ENCODE measurements around the gene RAP1GAP2.

RAP1GAP2 gene

GRCh38 chr17:2943981-2944380 lies 147.7 kb downstream of the RAP1GAP2 start:
- ChIA-PET CTCF (interaction anchor here (0.7 to 1.3 kb wide), 3 partner anchors 13 to 71 kb away, joined by 3 to 9 read pairs (median 4); no protein-coding TSS in a partner anchor), POLR2A (interaction anchor here (0.7 kb wide), 1 partner anchor 1257 kb away, joined by 7 read pairs; no protein-coding TSS in a partner anchor)
- Histone ChIP-seq H3K4me1 (ENCODE audit: control insufficient read depth, insufficient read depth, low read length) (no peaks in the 10 kb centered on the region), H3K4me3 (ENCODE audit: low read depth, low read length) (no peak overlapping the region), H3K9me3 (ENCODE audit: control insufficient read depth, insufficient read depth, low read depth, low read length) (no peaks in the 10 kb centered on the region), H3K27ac (ENCODE audit: extremely low read depth, low read depth, low read length) (no peak overlapping the region), H3K36me3 (ENCODE audit: control insufficient read depth in 2 of 2, insufficient read depth in 1 of 2, low read length in 2 of 2) (no peaks in the 10 kb centered on the region)
- no peak for TF ChIP-seq ZNF18 (tag by site-specific recombination; IDR thresholded peaks at IDR 0.05)

- no peaks in the 10 kb centered on the region for H3K9me3 ChIP-seq (ENCODE audit: control insufficient read depth, insufficient read depth, low read depth, low read length)
- TF ChIP-seq ZNF26 (tag by site-specific recombination; IDR thresholded peaks at IDR 0.05) (no peak), ZNF768 (tag by site-specific recombination; IDR thresholded peaks at IDR 0.05) (no peak), ZNF639 (tag by site-specific recombination; IDR thresholded peaks at IDR 0.05) (no peak), ZNF596 (tag by site-specific recombination; IDR thresholded peaks at IDR 0.05) (no peak), ZNF121 (tag by site-specific recombination; IDR thresholded peaks at IDR 0.05) (no peak), ZNF423 (tag by site-specific recombination; IDR thresholded peaks at IDR 0.05) (no peak), SP7 (tag by site-specific recombination; IDR thresholded peaks at IDR 0.05) (no peak), YY1 (tag by site-specific recombination; IDR thresholded peaks at IDR 0.05) (no peak), ZNF560 (tag by site-specific recombination; IDR thresholded peaks at IDR 0.05; ENCODE audit: borderline replicate concordance) (no peak), ZNF514 (tag by site-specific recombination; IDR thresholded peaks at IDR 0.05) (no peak), ZNF16 (tag by site-specific recombination; IDR thresholded peaks at IDR 0.05; ENCODE audit: low read depth) (no peak), GFI1B (tag by site-specific recombination; IDR thresholded peaks at IDR 0.05) (no peak), ZNF398 (tag by site-specific recombination; IDR thresholded peaks at IDR 0.05) (no peak), ZNF518A (tag by site-specific recombination; conservative IDR thresholded peaks at IDR 0.05; ENCODE audit: low read depth) (no peak), SALL2 (tag by site-specific recombination; IDR thresholded peaks at IDR 0.05; ENCODE audit: borderline replicate concordance) (no peak), SP3 (tag by site-specific recombination; IDR thresholded peaks at IDR 0.05) (no peak), KLF1 (tag by site-specific recombination; IDR thresholded peaks at IDR 0.05) (no peak)
- ChIA-PET POLR2A (no interaction called here), CTCF (interaction anchor here (1.3 kb wide), 1 partner anchor 67 kb away, joined by 4 read pairs; no protein-coding TSS in a partner anchor)
- H3K4me1 ChIP-seq (ENCODE audit: control insufficient read depth, insufficient read depth, low read length): no peaks in the 10 kb centered on the region
- H3K27ac ChIP-seq (ENCODE audit: extremely low read depth, low read depth, low read length): no peak overlapping the region
- H3K4me3 ChIP-seq (ENCODE audit: low read depth, low read length): no peak overlapping the region
- no peaks in the 10 kb centered on the region for H3K36me3 ChIP-seq (ENCODE audit: control insufficient read depth in 2 of 2, insufficient read depth in 1 of 2, low read length in 2 of 2)
Observed at GRCh38 chr17:2945299-2945698, 149.1 kb downstream of the RAP1GAP2 start.
